Caco-2 (cell line): ENCODE data around the gene WWOX. TPM values are rescaled to one million over a fixed set of nuclear protein-coding genes. Genes with fewer than 3 reads are reported as not detected.

Experiments used
- BruUV-seq: library from RNA; stranded (reverse); fragments of 400-500 nt; replicated peaks from 2 replicates; lab custom pipeline; 2021; lab: Mats Ljungman, UMichigan
- CTCF ChIA-PET: fragments of 300-600 bp; sonication (Branson Sonifier 250); formaldehyde crosslinking; loops from one replicate; lab custom pipeline; 2022; ENCODE audit warnings: antibody characterized with exemption; lab: Charles Lee
- POLR2A ChIA-PET: fragments of 300-600 bp; sonication (Branson Sonifier 250); formaldehyde crosslinking; loops from one replicate; lab custom pipeline; 2022; ENCODE audit warnings: antibody characterized with exemption; lab: Charles Lee
- DNase-seq, 2 experiments: peaks; one replicate each; pipeline versions ENCODE4 v3.0.0 to v3.0.0-alpha.2; 2020 to 2022
- H3K27me3 ChIP-seq: replicated peaks from 2 replicates; pipeline ENCODE4 v1.6.0; 2011; ENCODE audit warnings: low read length; ENCODE audit not compliant: control insufficient read depth, insufficient read depth
- H3K36me3 ChIP-seq: 2 replicates; pipeline ENCODE4 v1.5.1; 2011; ENCODE audit warnings: low read length; ENCODE audit not compliant: control insufficient read depth, insufficient read depth
- H3K4me1 ChIP-seq: fragments of 250-450 bp; sonication (Bioruptor Pico); 2 replicates; pipeline ENCODE4 v1.5.1; 2020; ENCODE audit warnings: mild to moderate bottlenecking
- H3K4me3 ChIP-seq: 2 replicates; pipeline ENCODE4 v1.5.1; 2011; ENCODE audit warnings: low read depth, mild to moderate bottlenecking, control low read depth, low read length
- H3K9me3 ChIP-seq: fragments of 250-450 bp; sonication (Bioruptor Pico); 2 replicates; pipeline ENCODE4 v1.5.1; 2020; ENCODE audit warnings: mild to moderate bottlenecking, moderate library complexity
- H3K27ac Mint-ChIP-seq: one replicate; pipeline ENCODE4 v1.8.0; 2022; ENCODE audit warnings: mixed read lengths; ENCODE audit not compliant: unreplicated experiment
- H3K27me3 Mint-ChIP-seq: one replicate; pipeline ENCODE4 v1.8.0; 2022; ENCODE audit warnings: mixed read lengths; ENCODE audit not compliant: insufficient read depth, unreplicated experiment
- H3K36me3 Mint-ChIP-seq: one replicate; pipeline ENCODE4 v1.8.0; 2022; ENCODE audit warnings: mild to moderate bottlenecking, mixed read lengths; ENCODE audit not compliant: insufficient read depth, unreplicated experiment
- H3K4me1 Mint-ChIP-seq: one replicate; pipeline ENCODE4 v1.8.0; 2022; ENCODE audit warnings: low read depth, mixed read lengths; ENCODE audit not compliant: unreplicated experiment
- H3K4me3 Mint-ChIP-seq: one replicate; pipeline ENCODE4 v1.8.0; 2022; ENCODE audit warnings: mild to moderate bottlenecking, moderate library complexity, mixed read lengths; ENCODE audit not compliant: unreplicated experiment
- H3K9me3 Mint-ChIP-seq: one replicate; pipeline ENCODE4 v1.8.0; 2022; ENCODE audit warnings: mixed read lengths; ENCODE audit not compliant: unreplicated experiment
- CTCF ChIP-seq, 2 experiments: fragments of 200-600 bp in 1 of 2; IDR thresholded peaks; 1 replicate in 1 of 2; 2 replicates in 1 of 2; pipeline versions ENCODE4 v1.5.1 to v1.8.0; 2011 to 2022; ENCODE audit warnings: antibody characterized with exemption in 1 of 2, control low read depth in 1 of 2, inconsistent platforms in 1 of 2, low read depth in 1 of 2, low read length in 1 of 2, mild to moderate bottlenecking in 1 of 2, moderate library complexity in 1 of 2; ENCODE audit not compliant: insufficient read depth in 1 of 2, severe bottlenecking in 1 of 2, unreplicated experiment in 1 of 2
- intact Hi-C: fragments of 100-400 bp; cut with micrococcal nuclease; formaldehyde crosslinking; loops from one replicate; pipeline ENCODE4 v1.10.0; 2022; ENCODE audit not compliant: unreplicated experiment
- total RNA-seq: library from RNA; stranded (reverse); gene quantifications from 2 replicates; pipeline ENCODE4 v1.2.3, GENCODE V29; 2022

Gene WWOX
- total RNA-seq, 1 experiment from 2014 or later = 45.0 TPM

GRCh38 chr16:78647019-78647418 is 547.6 kb downstream of the WWOX start:
- H3K9me3 Mint-ChIP-seq = no peaks in the 10 kb centered on the region
- intact Hi-C loops = no loop called here
- ChIA-PET CTCF (no interaction called here), POLR2A (no interaction called here)
- no peaks in the 10 kb centered on the region for H3K36me3 Mint-ChIP-seq
- Histone ChIP-seq H3K4me1 (peaks cover 14% of the 10 kb centered on the region), H3K27me3 (no peaks in the 10 kb centered on the region), H3K4me3 (no peak overlapping the region), H3K9me3 (no peaks in the 10 kb centered on the region), H3K36me3 (no peaks in the 10 kb centered on the region; the same call in 1 of the 2 replicates)
- H3K27me3 Mint-ChIP-seq = no peaks in the 10 kb centered on the region
- DNase-seq = no peak
- no peak for TF ChIP-seq CTCF (IDR thresholded peaks at IDR 0.05; ENCODE audit: insufficient read depth in 1 of 2, low read depth in 1 of 2, low read length in 1 of 2, severe bottlenecking in 1 of 2, unreplicated experiment in 1 of 2)
- H3K4me3 Mint-ChIP-seq = no peak overlapping the region
- no TSS peak for BruUV-seq
- H3K4me1 Mint-ChIP-seq = peaks cover 14% of the 10 kb centered on the region
- H3K27ac Mint-ChIP-seq = no peak overlapping the region

GRCh38 chr16:78647491-78647890 is 548.0 kb downstream of the WWOX start:
- no TSS peak for BruUV-seq
- Histone ChIP-seq H3K36me3 (no peaks in the 10 kb centered on the region; the same call in 1 of the 2 replicates), H3K4me1 (peaks cover 14% of the 10 kb centered on the region), H3K27me3 (no peaks in the 10 kb centered on the region), H3K9me3 (no peaks in the 10 kb centered on the region), H3K4me3 (no peak overlapping the region)
- TF ChIP-seq CTCF (IDR thresholded peaks at IDR 0.05; ENCODE audit: insufficient read depth in 1 of 2, low read depth in 1 of 2, low read length in 1 of 2, severe bottlenecking in 1 of 2, unreplicated experiment in 1 of 2) = no peak
- H3K27ac Mint-ChIP-seq = no peak overlapping the region
- DNase-seq = no peak
- ChIA-PET POLR2A (no interaction called here), CTCF (no interaction called here)
- no peak overlapping the region for H3K4me3 Mint-ChIP-seq
- H3K4me1 Mint-ChIP-seq = peaks cover 14% of the 10 kb centered on the region
- H3K27me3 Mint-ChIP-seq = no peaks in the 10 kb centered on the region
- H3K9me3 Mint-ChIP-seq = no peaks in the 10 kb centered on the region
- no peaks in the 10 kb centered on the region for H3K36me3 Mint-ChIP-seq
- intact Hi-C loops = no loop called here

GRCh38 chr16:78648517-78648916 is 549.1 kb downstream of the WWOX start:
- Mint-ChIP-seq H3K27ac (no peak overlapping the region), H3K4me3 (no peak overlapping the region), H3K36me3 (no peaks in the 10 kb centered on the region), H3K27me3 (no peaks in the 10 kb centered on the region), H3K4me1 (peaks cover 14% of the 10 kb centered on the region), H3K9me3 (no peaks in the 10 kb centered on the region)
- no TSS peak for BruUV-seq
- CTCF ChIA-PET = no interaction called here
- intact Hi-C loops = no loop called here
- H3K27me3 ChIP-seq = no peaks in the 10 kb centered on the region
- H3K36me3 ChIP-seq = no peaks in the 10 kb centered on the region; the same call in 1 of the 2 replicates
- H3K9me3 ChIP-seq = no peaks in the 10 kb centered on the region
- TF ChIP-seq CTCF (IDR thresholded peaks at IDR 0.05; ENCODE audit: insufficient read depth in 1 of 2, low read depth in 1 of 2, low read length in 1 of 2, severe bottlenecking in 1 of 2, unreplicated experiment in 1 of 2) = no peak
- POLR2A ChIA-PET = no interaction called here
- peaks cover 14% of the 10 kb centered on the region for H3K4me1 ChIP-seq
- DNase-seq = no peak
- no peak overlapping the region for H3K4me3 ChIP-seq
